Measurements from ENCODE around the gene POLR3K.
A peak's percentile ranks its signal among the peaks of the same experiment; 100 is the strongest.
"Not testable (repeated sequence)": the region's sequence is repeated elsewhere in the genome, so short reads cannot be mapped to it uniquely, and the experiment has no call there.

Gene POLR3K

GRCh38 chr16:38941-39892, 14.2 kb downstream of the POLR3K start:
- FAIRE-seq (peak; percentile 99), DNase-seq (ENCODE audit: insufficient read length, low spot score) (peak; percentile 90)
- no peak for TF ChIP-seq POU2F2 (IDR thresholded peaks at IDR 0.05; ENCODE audit: low read depth, low read length)
- TF ChIP-seq SPI1 (IDR thresholded peaks at IDR 0.05; ENCODE audit: low read depth, low read length), result peak; percentile 47
- no peak for TF ChIP-seq POLR2A (IDR thresholded peaks at IDR 0.05; ENCODE audit: low read depth, low read length)
- no peak for TF ChIP-seq TAF1 (IDR thresholded peaks at IDR 0.05; ENCODE audit: low read depth, low read length)

- FAIRE-seq, result peak; percentile 43
- DNase-seq (ENCODE audit: insufficient read length, low spot score), result not testable (repeated sequence)
Measured at GRCh38 chr16:38206-38605, 15.2 kb downstream of the POLR3K start.

DNA sequence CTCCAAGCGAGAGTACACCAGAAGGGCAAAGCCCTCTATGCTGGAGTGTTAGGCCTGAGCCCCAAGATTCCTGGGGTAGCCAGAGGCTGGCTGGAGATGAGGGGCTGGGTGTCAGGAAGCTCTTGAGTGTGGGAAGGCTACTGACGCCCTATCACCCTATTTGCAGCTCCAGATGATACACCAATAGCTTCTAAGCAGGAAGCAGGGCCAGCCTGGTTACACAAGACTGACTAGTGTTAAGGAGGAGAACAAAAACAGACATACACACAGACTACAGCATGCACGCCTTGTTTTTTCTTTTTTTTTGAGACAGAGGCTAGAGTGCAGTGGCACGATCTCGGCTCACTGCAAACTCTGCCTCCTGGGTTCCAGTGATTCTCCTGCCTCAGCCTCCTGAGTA, 15.9 kb downstream of the POLR3K start:
- TF ChIP-seq SPI1 (IDR thresholded peaks at IDR 0.05; ENCODE audit: low read depth, low read length) (no peak), POLR2A (IDR thresholded peaks at IDR 0.05; ENCODE audit: low read depth, low read length) (no peak), TAF1 (IDR thresholded peaks at IDR 0.05; ENCODE audit: low read depth, low read length) (no peak), POU2F2 (IDR thresholded peaks at IDR 0.05; ENCODE audit: low read depth, low read length) (no peak), POLR2AphosphoS5 (IDR thresholded peaks at IDR 0.05; ENCODE audit: low read depth, low read length) (no peak), PAX5 (IDR thresholded peaks at IDR 0.05; ENCODE audit: insufficient read depth, low read length, severe bottlenecking) (no peak)
- peak; percentile 58 for FAIRE-seq
- DNase-seq (ENCODE audit: insufficient read length, low spot score), result no peak

- no peak for DNase-seq (ENCODE audit: insufficient read length, low spot score)
- TF ChIP-seq POU2F2 (IDR thresholded peaks at IDR 0.05; ENCODE audit: low read depth, low read length) (no peak), SPI1 (IDR thresholded peaks at IDR 0.05; ENCODE audit: low read depth, low read length) (no peak)
- no peak for FAIRE-seq
Measured at GRCh38 chr16:36336-36984, 16.9 kb downstream of the POLR3K start.

DNA sequence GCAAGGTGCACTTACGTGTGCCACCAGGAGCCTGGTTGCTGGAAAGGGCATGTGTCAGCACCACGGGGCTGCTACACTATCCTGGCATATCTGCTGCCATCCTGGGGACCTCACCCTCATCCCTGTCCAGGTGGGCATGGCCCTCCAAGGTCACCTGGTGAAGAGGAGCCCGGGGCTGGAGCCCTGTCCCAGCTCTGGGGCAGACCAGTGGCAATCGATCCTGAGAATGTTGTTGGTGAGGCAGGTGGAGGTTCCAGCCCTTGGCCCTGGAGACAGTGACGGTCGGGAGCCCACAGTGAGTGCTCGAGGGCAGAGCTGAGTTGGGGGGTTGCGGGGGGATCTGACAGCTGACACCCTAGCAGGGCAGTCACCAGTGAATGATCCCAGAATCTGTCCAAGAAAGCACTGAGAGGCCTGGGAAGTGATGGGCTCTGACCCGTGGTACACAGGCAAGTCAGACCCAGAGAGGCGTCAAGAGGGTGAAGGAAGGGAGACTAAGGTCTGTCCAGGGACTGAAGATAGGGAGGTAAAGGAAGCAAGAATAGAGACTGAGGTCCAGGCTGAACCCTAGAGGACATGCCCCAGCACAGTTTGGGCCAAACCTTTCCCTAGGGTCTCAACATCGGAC, 17.6 kb downstream of the POLR3K start:
- TF ChIP-seq SPI1 (IDR thresholded peaks at IDR 0.05; ENCODE audit: low read depth, low read length) (no peak), POU2F2 (IDR thresholded peaks at IDR 0.05; ENCODE audit: low read depth, low read length) (no peak), POLR2AphosphoS5 (IDR thresholded peaks at IDR 0.05; ENCODE audit: low read depth, low read length) (no peak), PAX5 (IDR thresholded peaks at IDR 0.05; ENCODE audit: insufficient read depth, low read length, severe bottlenecking) (no peak), TAF1 (IDR thresholded peaks at IDR 0.05; ENCODE audit: low read depth, low read length) (no peak)
- DNase-seq (ENCODE audit: insufficient read length, low spot score), result no peak
- FAIRE-seq, result no peak

- TF ChIP-seq POLR2A (IDR thresholded peaks at IDR 0.05; ENCODE audit: low read depth, low read length) (no peak), SPI1 (IDR thresholded peaks at IDR 0.05; ENCODE audit: low read depth, low read length) (peak; percentile 56)
- no peak for FAIRE-seq
- DNase-seq (ENCODE audit: insufficient read length, low spot score), result no peak
Measured at GRCh38 chr16:35011-35677, 18.3 kb downstream of the POLR3K start.

DNA sequence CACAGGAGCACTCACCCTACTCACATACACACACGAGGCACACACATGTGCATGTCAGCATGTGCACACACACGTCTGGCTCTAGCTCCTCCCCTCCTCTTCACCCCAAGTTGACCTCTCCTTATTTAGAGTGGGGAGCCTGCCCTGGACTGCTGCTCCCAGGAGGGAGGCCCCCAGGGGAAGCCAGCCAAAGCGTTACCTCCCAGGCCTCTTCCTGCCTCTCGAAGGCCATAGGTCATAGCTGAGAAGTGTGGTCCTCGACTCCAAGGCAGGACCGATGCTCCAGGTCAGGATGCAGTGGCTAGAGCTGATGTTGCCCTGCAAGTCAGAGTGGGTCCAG, 18.8 kb downstream of the POLR3K start:
- FAIRE-seq (no peak), DNase-seq (ENCODE audit: insufficient read length, low spot score) (no peak)

GRCh38 chr16:33877-34647, 19.3 kb downstream of the POLR3K start:
- peak; percentile 97 for FAIRE-seq
- TF ChIP-seq POU2F2 (IDR thresholded peaks at IDR 0.05; ENCODE audit: low read depth, low read length), result no peak
- TF ChIP-seq PAX5 (IDR thresholded peaks at IDR 0.05; ENCODE audit: insufficient read depth, low read length, severe bottlenecking), result no peak
- no peak for TF ChIP-seq TAF1 (IDR thresholded peaks at IDR 0.05; ENCODE audit: low read depth, low read length)
- no peak for TF ChIP-seq SPI1 (IDR thresholded peaks at IDR 0.05; ENCODE audit: low read depth, low read length)
- no peak; the same call in 1 of the 2 replicates for TF ChIP-seq POLR2AphosphoS5 (IDR thresholded peaks at IDR 0.05; ENCODE audit: low read depth, low read length)
- no peak for TF ChIP-seq POLR2A (IDR thresholded peaks at IDR 0.05; ENCODE audit: low read depth, low read length)
- no peak for DNase-seq (ENCODE audit: insufficient read length, low spot score)

More for the DNA sequence above, 18.8 kb downstream of the POLR3K start:
- TF ChIP-seq POLR2A (IDR thresholded peaks at IDR 0.05; ENCODE audit: low read depth, low read length) (no peak), PAX5 (IDR thresholded peaks at IDR 0.05; ENCODE audit: insufficient read depth, low read length, severe bottlenecking) (no peak), SPI1 (IDR thresholded peaks at IDR 0.05; ENCODE audit: low read depth, low read length) (no peak), TAF1 (IDR thresholded peaks at IDR 0.05; ENCODE audit: low read depth, low read length) (no peak), POLR2AphosphoS5 (IDR thresholded peaks at IDR 0.05; ENCODE audit: low read depth, low read length) (no peak)

GRCh38 chr16:33154-33876, 20.1 kb downstream of the POLR3K start:
- DNase-seq (ENCODE audit: insufficient read length, low spot score); FAIRE-seq: not testable (repeated sequence)

- not testable (repeated sequence) for FAIRE-seq; DNase-seq (ENCODE audit: insufficient read length, low spot score)
Measured at GRCh38 chr16:30627-31026, 22.8 kb downstream of the POLR3K start.

GRCh38 chr16:25926-26348, 27.5 kb downstream of the POLR3K start:
- not testable (repeated sequence) for FAIRE-seq; DNase-seq (ENCODE audit: insufficient read length, low spot score)

DNA sequence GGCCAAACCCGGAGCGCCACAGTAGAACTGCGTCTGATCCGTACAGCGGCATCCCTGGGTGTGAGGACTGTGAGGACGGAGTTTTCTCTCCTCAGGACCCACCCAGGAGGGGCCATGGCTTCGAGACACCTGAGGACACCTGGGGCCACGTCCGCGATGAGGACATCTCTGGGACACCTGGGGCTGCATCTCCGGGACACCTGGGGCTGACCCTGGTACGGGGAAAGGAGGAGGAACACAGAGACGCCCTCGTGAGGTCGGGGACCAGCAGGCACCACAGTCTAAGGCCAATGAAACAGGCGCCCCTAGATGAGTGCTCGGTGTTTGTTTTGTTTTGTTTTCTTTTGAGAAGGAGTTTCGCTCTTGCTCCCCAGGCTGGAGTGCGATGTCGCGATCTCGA, 29.3 kb downstream of the POLR3K start:
- not testable (repeated sequence) for FAIRE-seq; DNase-seq (ENCODE audit: insufficient read length, low spot score)

DNA sequence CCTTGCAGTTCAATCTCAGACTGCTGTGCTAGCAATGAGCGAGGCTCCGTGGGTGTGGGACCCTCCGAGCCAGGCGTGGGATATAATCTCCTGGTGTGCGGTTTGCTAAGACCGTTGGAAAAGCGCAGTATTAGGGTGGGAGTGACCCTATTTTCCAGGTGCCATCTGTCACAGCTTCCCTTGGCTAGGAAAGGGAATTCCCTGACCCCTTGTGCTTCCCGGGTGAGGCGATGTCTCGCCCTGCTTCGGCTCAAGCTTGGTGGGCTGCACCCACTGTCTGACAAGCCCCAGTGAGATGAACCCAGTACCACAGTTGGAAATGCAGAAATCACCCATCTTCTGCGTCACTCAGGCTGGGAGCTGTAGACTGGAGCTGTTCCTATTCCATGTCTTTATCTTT, 32.5 kb downstream of the POLR3K start:
- not testable (repeated sequence) for FAIRE-seq; DNase-seq (ENCODE audit: insufficient read length, low spot score)

Measured in GM12891 (cell line).